Stomach (tissue), 4 donors: ENCODE results near the gene COL18A1.

Experiments used
- CTCF ChIP-seq, 7 experiments: fragments of 450-650 bp in 4 of 7; fragments of 200-600 bp in 3 of 7; sonication (generic) in 3 of 7; IDR thresholded peaks; one replicate each; pipeline ENCODE4 v1.5.1; 2016 to 2019; ENCODE audit warnings: antibody characterized with exemption in 7 of 7, control low read depth in 2 of 7, mild to moderate bottlenecking in 1 of 7
- POLR2A ChIP-seq, 4 donors: fragments of 450-650 bp; IDR thresholded peaks; one replicate each; pipeline ENCODE4 v1.6.1; 2016; ENCODE audit warnings: antibody characterized with exemption in 4 of 4, control low read depth in 2 of 4, mild to moderate bottlenecking in 1 of 4, moderate library complexity in 1 of 4
- POLR2AphosphoS5 ChIP-seq, 3 donors: sonication (generic); formaldehyde crosslinking; IDR thresholded peaks; one replicate each; pipeline ENCODE4 v1.6.1; 2016; ENCODE audit warnings: antibody characterized with exemption in 3 of 3

- TF ChIP-seq POLR2A (IDR thresholded peaks at IDR 0.05) (no peak), CTCF (IDR thresholded peaks at IDR 0.05) (no peak), POLR2AphosphoS5 (IDR thresholded peaks at IDR 0.05) (no peak)
Measured at GRCh38 chr21:45408801-45409261, 3.9 kb downstream of the COL18A1 start.
